Fibroblast of lung (primary cell): ENCODE measurements around the gene LTO1. TPM values are rescaled to one million over a fixed set of nuclear protein-coding genes. Genes with fewer than 3 reads are reported as not detected.
"Not testable (repeated sequence)": the region's sequence is repeated elsewhere in the genome, so short reads cannot be mapped to it uniquely, and the experiment has no call there.

Source experiments
- DNase-seq, 2 donors: peaks; one replicate each; pipeline versions ENCODE4 v3.0.0 to v3.0.0-alpha.2; 2010; ENCODE audit warnings: low read depth in 2 of 2
- H2AFZ ChIP-seq: 2 replicates; pipeline ENCODE4 v1.5.1; 2012; ENCODE audit warnings: low read length, control low read depth, inconsistent platforms
- H3K27ac ChIP-seq: 2 replicates; pipeline ENCODE4 v1.5.1; 2011; ENCODE audit warnings: low read length, control low read depth; ENCODE audit not compliant: insufficient read depth
- H3K27me3 ChIP-seq: 2 replicates; pipeline ENCODE4 v1.5.1; 2011; ENCODE audit warnings: mild to moderate bottlenecking, low read length; ENCODE audit not compliant: control insufficient read depth, insufficient read depth
- H3K36me3 ChIP-seq: 2 replicates; pipeline ENCODE4 v1.5.1; 2011; ENCODE audit warnings: low read length; ENCODE audit not compliant: control insufficient read depth, insufficient read depth
- H3K4me1 ChIP-seq: 2 replicates; pipeline ENCODE4 v1.5.1; 2011; ENCODE audit warnings: low read length; ENCODE audit not compliant: control insufficient read depth, insufficient read depth; ENCODE audit errors: extremely low read depth
- H3K4me2 ChIP-seq: 2 replicates; pipeline ENCODE4 v1.5.1; 2011; ENCODE audit warnings: low read length, control low read depth; ENCODE audit not compliant: insufficient read depth; ENCODE audit errors: extremely low read depth
- H3K4me3 ChIP-seq, 4 experiments: fragments of 200-600 bp in 1 of 4; sonication (generic) in 1 of 4; replicated peaks in 1 of 4; 2 replicates each; pipeline ENCODE4 v1.5.1; 2011 to 2016; ENCODE audit warnings: low read length in 4 of 4, low read depth in 3 of 4, mild to moderate bottlenecking in 3 of 4, control low read depth in 2 of 4, inconsistent platforms in 1 of 4, mixed read lengths in 1 of 4; ENCODE audit not compliant: insufficient read depth in 1 of 4; ENCODE audit errors: control extremely low read depth in 1 of 4
- H3K79me2 ChIP-seq: 2 replicates; pipeline ENCODE4 v1.5.1; 2012; ENCODE audit warnings: mild to moderate bottlenecking, low read length, inconsistent platforms; ENCODE audit not compliant: control insufficient read depth, insufficient read depth
- H3K9ac ChIP-seq: 2 replicates; pipeline ENCODE4 v1.5.1; 2011; ENCODE audit warnings: mild to moderate bottlenecking, low read length, control low read depth; ENCODE audit not compliant: insufficient read depth
- H3K9me3 ChIP-seq: 2 replicates; pipeline ENCODE4 v1.5.1; 2012; ENCODE audit warnings: low read depth, low read length; ENCODE audit not compliant: control insufficient read depth, insufficient read depth
- H4K20me1 ChIP-seq: 2 replicates; pipeline ENCODE4 v1.5.1; 2011; ENCODE audit warnings: low read length; ENCODE audit not compliant: control insufficient read depth, insufficient read depth; ENCODE audit errors: extremely low read depth
- EZH2 ChIP-seq: IDR thresholded peaks from 2 replicates; pipeline ENCODE4 v1.5.1; 2012; ENCODE audit warnings: low read length, control low read depth, mild to moderate bottlenecking; ENCODE audit errors: missing control alignments
- polyA plus RNA-seq, 2 donors: library from polyadenylated mRNA; depleted of rRNA in 1 of 2; stranded (reverse) in 1 of 2; unstranded in 1 of 2; fragments of >200 nt; gene quantifications; 2 replicates each; pipeline ENCODE4 v1.2.1, GENCODE V29; 2011 to 2012; ENCODE audit warnings: missing spikeins in 1 of 2
- total RNA-seq: library from RNA; depleted of rRNA; stranded (reverse); fragments of >200 nt; gene quantifications from 2 replicates; pipeline ENCODE4 v1.2.1, GENCODE V29; 2014
- TF ChIP-seq, protein P1 (sequence below), 2 donors: IDR thresholded peaks in 1 of 2; conservative IDR thresholded peaks in 1 of 2; 1 replicate in 1 of 2; 2 replicates in 1 of 2; pipeline ENCODE4 v1.5.1; 2011 to 2012; ENCODE audit warnings: low read length in 2 of 2, control low read depth in 1 of 2, inconsistent platforms in 1 of 2, low read depth in 1 of 2, mild to moderate bottlenecking in 1 of 2

The LTO1 gene
- total and polyA plus RNA-seq, 2 donors (not counting 1 experiment from before 2014, with no cell fraction given): 18.1 to 25.4 TPM

DNA sequence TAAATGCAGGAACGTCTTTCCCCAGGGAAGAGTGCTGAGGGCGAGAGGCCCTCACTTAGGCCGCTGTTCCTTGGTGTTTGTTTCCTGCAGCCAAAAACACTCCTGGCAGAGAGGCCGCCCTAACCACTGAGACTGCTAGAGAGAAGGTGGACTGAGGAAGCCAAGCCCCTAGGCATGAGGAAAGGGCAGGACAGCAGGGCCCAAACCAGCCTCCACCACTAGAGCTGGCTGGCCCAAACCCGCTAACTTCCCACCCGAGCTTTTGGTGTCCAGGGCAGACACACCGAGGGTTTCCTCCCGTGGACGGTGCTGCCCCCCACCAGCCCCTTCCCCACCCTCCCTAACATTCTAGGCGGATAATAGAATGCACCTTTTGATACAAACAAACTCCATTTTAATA, 22.7 kb upstream of the LTO1 start:
- H3K9ac ChIP-seq: no peak overlapping the region
- no peaks in the 10 kb centered on the region for H3K9me3 ChIP-seq
- no peak overlapping the region for H2AFZ ChIP-seq
- no peak overlapping the region for H3K4me3 ChIP-seq
- H4K20me1 ChIP-seq: no peaks in the 10 kb centered on the region
- TF ChIP-seq, protein P1, sequence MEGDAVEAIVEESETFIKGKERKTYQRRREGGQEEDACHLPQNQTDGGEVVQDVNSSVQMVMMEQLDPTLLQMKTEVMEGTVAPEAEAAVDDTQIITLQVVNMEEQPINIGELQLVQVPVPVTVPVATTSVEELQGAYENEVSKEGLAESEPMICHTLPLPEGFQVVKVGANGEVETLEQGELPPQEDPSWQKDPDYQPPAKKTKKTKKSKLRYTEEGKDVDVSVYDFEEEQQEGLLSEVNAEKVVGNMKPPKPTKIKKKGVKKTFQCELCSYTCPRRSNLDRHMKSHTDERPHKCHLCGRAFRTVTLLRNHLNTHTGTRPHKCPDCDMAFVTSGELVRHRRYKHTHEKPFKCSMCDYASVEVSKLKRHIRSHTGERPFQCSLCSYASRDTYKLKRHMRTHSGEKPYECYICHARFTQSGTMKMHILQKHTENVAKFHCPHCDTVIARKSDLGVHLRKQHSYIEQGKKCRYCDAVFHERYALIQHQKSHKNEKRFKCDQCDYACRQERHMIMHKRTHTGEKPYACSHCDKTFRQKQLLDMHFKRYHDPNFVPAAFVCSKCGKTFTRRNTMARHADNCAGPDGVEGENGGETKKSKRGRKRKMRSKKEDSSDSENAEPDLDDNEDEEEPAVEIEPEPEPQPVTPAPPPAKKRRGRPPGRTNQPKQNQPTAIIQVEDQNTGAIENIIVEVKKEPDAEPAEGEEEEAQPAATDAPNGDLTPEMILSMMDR (conservative IDR thresholded peaks at IDR 0.05 in 1 of 2, IDR thresholded peaks at IDR 0.05 in 1 of 2; ENCODE audit: low read depth in 1 of 2, low read length in 2 of 2): no peak
- no peak for TF ChIP-seq EZH2
- no peak for DNase-seq
- H3K4me2 ChIP-seq: no peak overlapping the region
- H3K4me1 ChIP-seq: peaks cover 3% of the 10 kb centered on the region
- peaks cover 18% of the 10 kb centered on the region for H3K27me3 ChIP-seq
- no peak overlapping the region for H3K27ac ChIP-seq
- no peaks in the 10 kb centered on the region for H3K36me3 ChIP-seq
- no peaks in the 10 kb centered on the region for H3K79me2 ChIP-seq

DNA sequence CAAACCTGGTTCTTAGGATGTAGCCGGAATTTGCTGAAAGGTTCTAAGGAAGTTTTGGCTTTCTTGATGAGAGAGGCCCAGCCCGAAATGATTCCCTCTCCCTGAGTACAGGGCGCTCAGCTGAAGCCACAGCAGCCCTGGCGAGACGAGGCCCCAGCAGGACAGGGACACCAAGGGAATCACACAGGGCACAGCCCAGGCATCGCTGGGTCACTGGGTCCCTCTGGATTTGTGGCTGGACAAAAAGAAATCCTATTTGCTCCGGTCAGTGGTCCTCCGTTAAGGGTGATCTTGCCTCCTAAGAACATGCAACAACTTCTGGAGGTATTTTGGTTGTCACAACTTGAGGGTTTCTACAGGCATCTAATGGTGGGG, 22.3 kb upstream of the LTO1 start:
- TF ChIP-seq, protein P1 (conservative IDR thresholded peaks at IDR 0.05 in 1 of 2, IDR thresholded peaks at IDR 0.05 in 1 of 2; ENCODE audit: low read depth in 1 of 2, low read length in 2 of 2): no peak
- no peak for TF ChIP-seq EZH2
- no peak overlapping the region for H2AFZ ChIP-seq
- no peaks in the 10 kb centered on the region for H3K36me3 ChIP-seq
- peaks cover 16% of the 10 kb centered on the region for H3K27me3 ChIP-seq
- no peaks in the 10 kb centered on the region for H3K9me3 ChIP-seq
- H3K79me2 ChIP-seq: no peaks in the 10 kb centered on the region
- no peak overlapping the region for H3K27ac ChIP-seq
- H3K9ac ChIP-seq: no peak overlapping the region
- peaks cover 3% of the 10 kb centered on the region for H3K4me1 ChIP-seq
- no peak overlapping the region for H3K4me3 ChIP-seq
- H4K20me1 ChIP-seq: no peaks in the 10 kb centered on the region
- H3K4me2 ChIP-seq: no peak overlapping the region
- no peak for DNase-seq

DNA sequence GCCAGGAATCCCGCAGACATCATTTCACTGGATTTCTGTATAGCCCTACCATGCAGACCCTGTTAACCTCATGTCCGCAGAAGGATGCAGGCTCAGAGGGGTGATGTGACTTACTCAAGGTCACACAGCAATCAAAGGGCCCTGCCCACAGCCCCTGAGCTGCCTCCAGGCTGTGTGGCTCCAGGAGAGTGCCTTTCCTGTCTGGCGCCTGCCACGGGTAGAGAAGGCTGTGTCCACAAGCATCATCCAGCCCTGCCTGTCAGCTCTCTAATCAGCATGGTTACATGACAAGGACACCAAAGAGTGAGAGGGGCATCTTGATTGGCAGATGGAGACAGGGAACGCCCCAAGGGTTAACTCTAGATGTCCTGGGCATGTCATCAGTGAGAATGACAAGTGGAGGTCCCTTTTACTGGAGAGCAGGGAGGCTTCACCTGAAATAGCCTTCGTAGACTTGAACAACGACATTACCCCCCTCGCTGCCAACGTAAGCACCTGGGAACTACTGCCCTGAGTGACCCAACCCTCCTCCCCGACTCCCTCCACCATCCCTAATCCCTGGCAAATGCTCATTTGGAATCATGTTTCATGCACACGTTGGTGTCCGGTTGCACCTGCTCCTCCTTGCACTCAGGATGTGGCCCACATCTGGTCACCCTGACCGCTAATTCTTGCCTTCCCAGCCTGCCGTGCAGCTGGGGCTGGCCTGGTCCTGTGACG, 21.8 kb upstream of the LTO1 start:
- no peaks in the 10 kb centered on the region for H4K20me1 ChIP-seq
- no peak overlapping the region for H3K4me3 ChIP-seq
- H3K36me3 ChIP-seq: no peaks in the 10 kb centered on the region
- no peaks in the 10 kb centered on the region for H3K79me2 ChIP-seq
- H3K4me2 ChIP-seq: no peak overlapping the region
- H3K27me3 ChIP-seq: peaks cover 16% of the 10 kb centered on the region
- H3K27ac ChIP-seq: no peak overlapping the region
- no peak for DNase-seq
- H3K9ac ChIP-seq: no peak overlapping the region
- no peak for TF ChIP-seq EZH2
- TF ChIP-seq, protein P1 (conservative IDR thresholded peaks at IDR 0.05 in 1 of 2, IDR thresholded peaks at IDR 0.05 in 1 of 2; ENCODE audit: low read depth in 1 of 2, low read length in 2 of 2): no peak
- H2AFZ ChIP-seq: no peak overlapping the region
- H3K9me3 ChIP-seq: no peaks in the 10 kb centered on the region
- peaks cover 3% of the 10 kb centered on the region for H3K4me1 ChIP-seq

DNA sequence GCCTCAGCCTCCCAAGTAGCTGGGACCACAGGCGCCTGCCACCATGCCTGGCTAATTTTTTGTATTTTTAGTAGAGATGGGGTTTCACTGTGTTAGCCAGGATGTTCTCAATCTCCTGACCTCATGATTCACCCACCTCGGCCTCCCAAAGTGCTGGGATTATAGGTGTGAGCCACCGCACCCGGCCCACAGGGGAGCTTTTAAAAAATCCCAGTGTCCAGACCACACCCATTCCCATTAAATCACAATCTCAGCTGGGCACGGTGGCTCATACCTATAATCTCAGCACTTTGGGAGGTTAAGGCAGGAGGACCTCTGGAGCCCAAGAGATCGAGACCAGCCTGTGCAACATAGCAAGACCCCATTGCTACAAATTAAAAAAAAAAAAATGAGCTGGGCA, 20.8 kb upstream of the LTO1 start:
- H3K9me3 ChIP-seq, H3K36me3 ChIP-seq, H3K27ac ChIP-seq, H3K4me2 ChIP-seq, H2AFZ ChIP-seq, DNase-seq, H4K20me1 ChIP-seq, H3K9ac ChIP-seq, H3K4me3 ChIP-seq, H3K4me1 ChIP-seq, H3K79me2 ChIP-seq: not testable (repeated sequence)
- H3K27me3 ChIP-seq: peaks cover 16% of the 10 kb centered on the region
